ENCODE measurements around the gene NAGK.
"Not testable (repeated sequence)": the region's sequence is repeated elsewhere in the genome, so short reads cannot be mapped to it uniquely, and the experiment has no call there.

NAGK gene

GRCh38 chr2:71049704-71050360 lies 18.6 kb upstream of the NAGK start:
- not testable (repeated sequence) for H3K27ac ChIP-seq (ENCODE audit: low read depth, low read length); H3K4me3 ChIP-seq (ENCODE audit: low read depth, low read length); H3K4me1 ChIP-seq (ENCODE audit: control insufficient read depth, insufficient read depth, low read length); H3K9me3 ChIP-seq (ENCODE audit: control insufficient read depth, insufficient read depth, low read length); H3K36me3 ChIP-seq (ENCODE audit: control insufficient read depth, insufficient read depth, low read length); H3K27me3 ChIP-seq (ENCODE audit: control insufficient read depth, insufficient read depth, low read length); H3K9ac ChIP-seq (ENCODE audit: low read depth, low read length)

- H3K9me3 ChIP-seq (ENCODE audit: control insufficient read depth, insufficient read depth, low read length); H3K4me1 ChIP-seq (ENCODE audit: control insufficient read depth, insufficient read depth, low read length); H3K36me3 ChIP-seq (ENCODE audit: control insufficient read depth, insufficient read depth, low read length); H3K27ac ChIP-seq (ENCODE audit: low read depth, low read length); H3K27me3 ChIP-seq (ENCODE audit: control insufficient read depth, insufficient read depth, low read length); H3K9ac ChIP-seq (ENCODE audit: low read depth, low read length); H3K4me3 ChIP-seq (ENCODE audit: low read depth, low read length): not testable (repeated sequence)
These were observed 13.2 kb upstream of the NAGK start for GRCh38 chr2:71055206-71055740.

GRCh38 chr2:71060211-71060610 lies 8.2 kb upstream of the NAGK start:
- Histone ChIP-seq H3K36me3 (ENCODE audit: control insufficient read depth, insufficient read depth, low read length) (no peaks in the 10 kb centered on the region), H3K9ac (ENCODE audit: low read depth, low read length) (no peak overlapping the region), H3K27ac (ENCODE audit: low read depth, low read length) (no peak overlapping the region), H3K9me3 (ENCODE audit: control insufficient read depth, insufficient read depth, low read length) (no peaks in the 10 kb centered on the region), H3K27me3 (ENCODE audit: control insufficient read depth, insufficient read depth, low read length) (no peaks in the 10 kb centered on the region), H3K4me3 (ENCODE audit: low read depth, low read length) (no peak overlapping the region), H3K4me1 (ENCODE audit: control insufficient read depth, insufficient read depth, low read length) (no peaks in the 10 kb centered on the region)

- H3K9me3 ChIP-seq (ENCODE audit: control insufficient read depth, insufficient read depth, low read length), result no peaks in the 10 kb centered on the region
- H3K36me3 ChIP-seq (ENCODE audit: control insufficient read depth, insufficient read depth, low read length), result no peaks in the 10 kb centered on the region
- H3K27me3 ChIP-seq (ENCODE audit: control insufficient read depth, insufficient read depth, low read length), result no peaks in the 10 kb centered on the region
- no peak overlapping the region for H3K27ac ChIP-seq (ENCODE audit: low read depth, low read length)
- H3K4me1 ChIP-seq (ENCODE audit: control insufficient read depth, insufficient read depth, low read length), result no peaks in the 10 kb centered on the region
- H3K4me3 ChIP-seq (ENCODE audit: low read depth, low read length), result no peak overlapping the region
- H3K9ac ChIP-seq (ENCODE audit: low read depth, low read length), result no peak overlapping the region
These were observed 7.6 kb upstream of the NAGK start for GRCh38 chr2:71060871-71061270.

- no peak overlapping the region for H3K27ac ChIP-seq (ENCODE audit: low read depth, low read length)
- no peak overlapping the region for H3K4me3 ChIP-seq (ENCODE audit: low read depth, low read length)
- no peaks in the 10 kb centered on the region for H3K27me3 ChIP-seq (ENCODE audit: control insufficient read depth, insufficient read depth, low read length)
- H3K9me3 ChIP-seq (ENCODE audit: control insufficient read depth, insufficient read depth, low read length), result no peaks in the 10 kb centered on the region
- H3K36me3 ChIP-seq (ENCODE audit: control insufficient read depth, insufficient read depth, low read length), result no peaks in the 10 kb centered on the region
- H3K9ac ChIP-seq (ENCODE audit: low read depth, low read length), result no peak overlapping the region
- no peaks in the 10 kb centered on the region for H3K4me1 ChIP-seq (ENCODE audit: control insufficient read depth, insufficient read depth, low read length)
These were observed 5.2 kb upstream of the NAGK start for GRCh38 chr2:71063216-71063615.

GRCh38 chr2:71064110-71064611 lies 4.3 kb upstream of the NAGK start:
- Histone ChIP-seq H3K9me3 (ENCODE audit: control insufficient read depth, insufficient read depth, low read length) (no peaks in the 10 kb centered on the region), H3K27ac (ENCODE audit: low read depth, low read length) (no peak overlapping the region), H3K9ac (ENCODE audit: low read depth, low read length) (no peak overlapping the region), H3K4me1 (ENCODE audit: control insufficient read depth, insufficient read depth, low read length) (peaks cover 2% of the 10 kb centered on the region; the same call in 1 of the 2 replicates), H3K27me3 (ENCODE audit: control insufficient read depth, insufficient read depth, low read length) (no peaks in the 10 kb centered on the region), H3K36me3 (ENCODE audit: control insufficient read depth, insufficient read depth, low read length) (no peaks in the 10 kb centered on the region), H3K4me3 (ENCODE audit: low read depth, low read length) (no peak overlapping the region)

- no peaks in the 10 kb centered on the region for H3K36me3 ChIP-seq (ENCODE audit: control insufficient read depth, insufficient read depth, low read length)
- no peaks in the 10 kb centered on the region for H3K9me3 ChIP-seq (ENCODE audit: control insufficient read depth, insufficient read depth, low read length)
- H3K27me3 ChIP-seq (ENCODE audit: control insufficient read depth, insufficient read depth, low read length), result no peaks in the 10 kb centered on the region
- H3K4me3 ChIP-seq (ENCODE audit: low read depth, low read length), result no peak overlapping the region
- peaks cover 9% of the 10 kb centered on the region; the same call in 1 of the 2 replicates for H3K4me1 ChIP-seq (ENCODE audit: control insufficient read depth, insufficient read depth, low read length)
- no peak overlapping the region for H3K27ac ChIP-seq (ENCODE audit: low read depth, low read length)
- H3K9ac ChIP-seq (ENCODE audit: low read depth, low read length), result no peak overlapping the region
These were observed 3.5 kb upstream of the NAGK start for GRCh38 chr2:71064754-71065621.

GRCh38 chr2:71066856-71067255 lies 1.6 kb upstream of the NAGK start:
- no peaks in the 10 kb centered on the region for H3K9me3 ChIP-seq (ENCODE audit: control insufficient read depth, insufficient read depth, low read length)
- H3K27ac ChIP-seq (ENCODE audit: low read depth, low read length), result no peak overlapping the region
- no peaks in the 10 kb centered on the region for H3K27me3 ChIP-seq (ENCODE audit: control insufficient read depth, insufficient read depth, low read length)
- 0 out of 2 replicates have a peak, but pooled peaks cover 3% of the 10 kb centered on the region for H3K36me3 ChIP-seq (ENCODE audit: control insufficient read depth, insufficient read depth, low read length)
- H3K4me3 ChIP-seq (ENCODE audit: low read depth, low read length), result no peak overlapping the region
- peaks cover 9% of the 10 kb centered on the region; the same call in 1 of the 2 replicates for H3K4me1 ChIP-seq (ENCODE audit: control insufficient read depth, insufficient read depth, low read length)
- H3K9ac ChIP-seq (ENCODE audit: low read depth, low read length), result no peak overlapping the region

GRCh38 chr2:71067567-71068217 lies 756 bp upstream of the NAGK start:
- Histone ChIP-seq H3K4me1 (ENCODE audit: control insufficient read depth, insufficient read depth, low read length) (peaks cover 9% of the 10 kb centered on the region; the same call in 1 of the 2 replicates), H3K9me3 (ENCODE audit: control insufficient read depth, insufficient read depth, low read length) (no peaks in the 10 kb centered on the region), H3K9ac (ENCODE audit: low read depth, low read length) (peak overlapping the region; percentile 50), H3K27ac (ENCODE audit: low read depth, low read length) (peak overlapping the region; percentile 91), H3K4me3 (ENCODE audit: low read depth, low read length) (peak overlapping the region; percentile 87), H3K27me3 (ENCODE audit: control insufficient read depth, insufficient read depth, low read length) (no peaks in the 10 kb centered on the region), H3K36me3 (ENCODE audit: control insufficient read depth, insufficient read depth, low read length) (peaks cover 8% of the 10 kb centered on the region; the same call in 1 of the 2 replicates)

GRCh38 chr2:71069376-71069775 lies 928 bp downstream of the NAGK start:
- Histone ChIP-seq H3K9ac (ENCODE audit: low read depth, low read length) (no peak overlapping the region), H3K27me3 (ENCODE audit: control insufficient read depth, insufficient read depth, low read length) (no peaks in the 10 kb centered on the region), H3K4me3 (ENCODE audit: low read depth, low read length) (peak overlapping the region; percentile 87), H3K27ac (ENCODE audit: low read depth, low read length) (no peak overlapping the region), H3K36me3 (ENCODE audit: control insufficient read depth, insufficient read depth, low read length) (peaks cover 24% of the 10 kb centered on the region), H3K9me3 (ENCODE audit: control insufficient read depth, insufficient read depth, low read length) (no peaks in the 10 kb centered on the region), H3K4me1 (ENCODE audit: control insufficient read depth, insufficient read depth, low read length) (peaks cover 9% of the 10 kb centered on the region; the same call in 1 of the 2 replicates)
